Measurements from ENCODE around the gene RAB4A. TPM values are rescaled to one million over a fixed set of nuclear protein-coding genes. Genes with fewer than 3 reads are reported as not detected.
A peak's percentile ranks its signal among the peaks of the same experiment; 100 is the strongest.

Gene RAB4A
- total and polyA plus RNA-seq, 4 donors: 20.2 to 54.4 (median 26.5) TPM

GRCh38 chr1:229293528-229294204, 22.8 kb downstream of the RAB4A start:
- WGBS, 2 donors: 95% methylated on average over 10 of the region's 10 CpGs
- no peaks in the 10 kb centered on the region for H3K9me3 ChIP-seq (ENCODE audit: control insufficient read depth in 4 of 4, insufficient read depth in 3 of 4, low read length in 3 of 4)
- peaks cover 0 to 5% (median 0%) of the 10 kb centered on the region in 5 donors for H3K4me1 ChIP-seq (ENCODE audit: control insufficient read depth in 5 of 5, insufficient read depth in 5 of 5, low read length in 5 of 5)
- DNase-seq (no peak), ATAC-seq (ENCODE audit: insufficient read depth, low FRiP score) (no peak)
- no peak for TF ChIP-seq CTCF (IDR thresholded peaks at IDR 0.05; ENCODE audit: control extremely low read depth, extremely low read depth)
- peaks cover 8 to 21% (median 12%) of the 10 kb centered on the region in 4 donors for H3K36me3 ChIP-seq (ENCODE audit: control insufficient read depth in 4 of 4, insufficient read depth in 4 of 4, low read length in 4 of 4)
- no peak overlapping the region for H3K27ac ChIP-seq (ENCODE audit: low read depth in 1 of 2, low read length in 1 of 2)
- H3K4me3 ChIP-seq: no peak overlapping the region
- H3K9ac ChIP-seq (ENCODE audit: insufficient read depth in 1 of 2, low read length in 2 of 2): no peak overlapping the region
- H3K27me3 ChIP-seq (ENCODE audit: control insufficient read depth in 3 of 3, insufficient read depth in 3 of 3, low read length in 2 of 3): no peaks in the 10 kb centered on the region

GRCh38 chr1:229295745-229296144, 24.8 kb downstream of the RAB4A start:
- ATAC-seq (ENCODE audit: insufficient read depth, low FRiP score) (no peak), DNase-seq (no peak)
- Histone ChIP-seq H3K9me3 (ENCODE audit: control insufficient read depth in 4 of 4, insufficient read depth in 3 of 4, low read length in 3 of 4) (no peaks in the 10 kb centered on the region), H3K27me3 (ENCODE audit: control insufficient read depth in 3 of 3, insufficient read depth in 3 of 3, low read length in 2 of 3) (no peaks in the 10 kb centered on the region), H3K36me3 (ENCODE audit: control insufficient read depth in 4 of 4, insufficient read depth in 4 of 4, low read length in 4 of 4) (peaks cover 15 to 33% (median 19%) of the 10 kb centered on the region in 4 donors), H3K27ac (ENCODE audit: low read depth in 1 of 2, low read length in 1 of 2) (no peak overlapping the region), H3K4me3 (no peak overlapping the region), H3K4me1 (ENCODE audit: control insufficient read depth in 5 of 5, insufficient read depth in 5 of 5, low read length in 5 of 5) (peaks cover 0 to 5% (median 0%) of the 10 kb centered on the region in 5 donors), H3K9ac (ENCODE audit: insufficient read depth in 1 of 2, low read length in 2 of 2) (no peak overlapping the region)
- 94% methylated on average over 11 of the region's 11 CpGs for WGBS, 2 donors
- TF ChIP-seq CTCF (IDR thresholded peaks at IDR 0.05; ENCODE audit: control extremely low read depth, extremely low read depth): no peak

GRCh38 chr1:229296541-229296941, 25.6 kb downstream of the RAB4A start:
- Histone ChIP-seq H3K9me3 (ENCODE audit: control insufficient read depth in 4 of 4, insufficient read depth in 3 of 4, low read length in 3 of 4) (no peaks in the 10 kb centered on the region), H3K4me3 (no peak overlapping the region), H3K4me1 (ENCODE audit: control insufficient read depth in 5 of 5, insufficient read depth in 5 of 5, low read length in 5 of 5) (peaks cover 0 to 5% (median 0%) of the 10 kb centered on the region in 5 donors), H3K27me3 (ENCODE audit: control insufficient read depth in 3 of 3, insufficient read depth in 3 of 3, low read length in 2 of 3) (no peaks in the 10 kb centered on the region), H3K9ac (ENCODE audit: insufficient read depth in 1 of 2, low read length in 2 of 2) (no peak overlapping the region), H3K36me3 (ENCODE audit: control insufficient read depth in 4 of 4, insufficient read depth in 4 of 4, low read length in 4 of 4) (peaks cover 14 to 29% (median 16%) of the 10 kb centered on the region in 4 donors), H3K27ac (ENCODE audit: low read depth in 1 of 2, low read length in 1 of 2) (peak overlapping the region in 1 of 2 donors; percentile 70)
- ATAC-seq (ENCODE audit: insufficient read depth, low FRiP score) (no peak), DNase-seq (no peak)
- TF ChIP-seq CTCF (IDR thresholded peaks at IDR 0.05; ENCODE audit: control extremely low read depth, extremely low read depth): no peak
- WGBS, 2 donors: 64 to 78% methylated on average over 3 of the region's 3 CpGs

Data from lung (tissue), 12 donors.